ENCODE measurements around the gene FES. TPM values are rescaled to one million over a fixed set of nuclear protein-coding genes. Genes with fewer than 3 reads are reported as not detected.

The FES gene
- total RNA-seq, 2 experiments from 2014 or later = 3.2 to 3.3 TPM

DNA sequence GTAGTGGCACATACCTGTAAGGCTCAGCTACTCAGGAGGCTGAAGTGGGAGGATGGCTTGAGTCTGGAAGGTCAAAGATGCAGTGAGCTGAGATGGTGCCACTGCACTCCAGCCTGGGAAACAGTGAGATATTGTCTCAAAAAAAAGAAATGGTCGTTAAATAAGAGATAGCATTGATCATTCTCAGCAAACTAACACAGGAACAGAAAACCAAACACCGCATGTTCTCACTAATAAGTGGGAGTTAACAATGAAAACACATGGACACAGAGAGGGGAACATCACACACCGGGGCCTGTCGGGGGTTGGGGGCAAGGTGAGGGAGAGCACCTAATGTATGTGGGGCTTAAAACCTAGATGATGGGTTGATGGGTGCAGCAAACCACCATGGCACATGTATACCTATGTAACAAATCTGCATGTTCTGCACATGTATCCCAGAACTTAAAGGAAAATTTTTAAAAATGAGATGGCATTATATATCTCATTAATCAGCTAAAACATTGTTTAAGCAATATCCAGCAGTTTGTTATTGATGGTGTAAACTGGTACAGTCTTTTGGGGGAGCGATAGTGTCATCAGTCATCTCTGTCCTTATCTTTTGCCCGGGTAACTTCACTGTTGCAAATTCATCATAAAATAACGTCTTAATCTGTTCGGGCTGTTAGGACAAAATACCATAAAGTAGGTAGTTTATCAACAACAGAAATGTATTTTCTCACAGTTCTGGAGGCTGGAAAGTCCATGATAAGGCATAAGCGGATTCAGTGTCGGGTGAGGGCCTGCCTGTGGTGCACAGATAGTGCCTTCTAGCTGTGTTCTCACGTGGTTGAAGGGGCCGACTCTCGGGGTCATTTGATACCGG, 17.1 kb downstream of the FES start:
- Histone ChIP-seq H3K9me2 (ENCODE audit: insufficient read depth, low read length) (no peaks in the 10 kb centered on the region), H3K4me1 (ENCODE audit: insufficient read depth, low read length, poor library complexity, severe bottlenecking) (peaks cover 39% of the 10 kb centered on the region), H3K79me2 (ENCODE audit: insufficient read depth, low read depth, low read length) (no peaks in the 10 kb centered on the region), H2AFZ (ENCODE audit: low read length) (no peak overlapping the region), H3K9me3 (ENCODE audit: low read length) (no peaks in the 10 kb centered on the region), H3K4me2 (ENCODE audit: low read length) (peak overlapping the region; percentile 86), H3K4me3 (ENCODE audit: low read depth, low read length, poor library complexity, severe bottlenecking) (peak overlapping the region; percentile 69), H4K20me1 (ENCODE audit: insufficient read depth, low read length) (no peaks in the 10 kb centered on the region), H3K27ac (ENCODE audit: low read depth, low read length, poor library complexity, severe bottlenecking) (no peak overlapping the region), H3K36me3 (ENCODE audit: insufficient read depth, low read length) (no peaks in the 10 kb centered on the region)
- POLR2A ChIA-PET = interaction anchor here (0.6 to 4.5 kb wide), 4 partner anchors 15 to 141 kb away, joined by 3 to 24 read pairs (median 6); no protein-coding TSS in a partner anchor
- no TSS peak for BruUV-seq (replicated peaks)
- CTCF ChIA-PET (ENCODE audit: unreplicated experiment) = interaction anchor here (3.8 kb wide), 1 partner anchor 31 kb away, joined by 16 read pairs; the partner anchor contains the start of gene HDDC3
- intact Hi-C loops (cut with micrococcal nuclease; ENCODE audit: unreplicated experiment) = loop anchor here (1.0 kb wide), 1 partner anchor 30 kb away; no protein-coding TSS in a partner anchor
- no peak for TF ChIP-seq EZH2phosphoT487 (IDR thresholded peaks at IDR 0.05; ENCODE audit: borderline replicate concordance, low read depth, low read length)
- TF ChIP-seq, protein P1, sequence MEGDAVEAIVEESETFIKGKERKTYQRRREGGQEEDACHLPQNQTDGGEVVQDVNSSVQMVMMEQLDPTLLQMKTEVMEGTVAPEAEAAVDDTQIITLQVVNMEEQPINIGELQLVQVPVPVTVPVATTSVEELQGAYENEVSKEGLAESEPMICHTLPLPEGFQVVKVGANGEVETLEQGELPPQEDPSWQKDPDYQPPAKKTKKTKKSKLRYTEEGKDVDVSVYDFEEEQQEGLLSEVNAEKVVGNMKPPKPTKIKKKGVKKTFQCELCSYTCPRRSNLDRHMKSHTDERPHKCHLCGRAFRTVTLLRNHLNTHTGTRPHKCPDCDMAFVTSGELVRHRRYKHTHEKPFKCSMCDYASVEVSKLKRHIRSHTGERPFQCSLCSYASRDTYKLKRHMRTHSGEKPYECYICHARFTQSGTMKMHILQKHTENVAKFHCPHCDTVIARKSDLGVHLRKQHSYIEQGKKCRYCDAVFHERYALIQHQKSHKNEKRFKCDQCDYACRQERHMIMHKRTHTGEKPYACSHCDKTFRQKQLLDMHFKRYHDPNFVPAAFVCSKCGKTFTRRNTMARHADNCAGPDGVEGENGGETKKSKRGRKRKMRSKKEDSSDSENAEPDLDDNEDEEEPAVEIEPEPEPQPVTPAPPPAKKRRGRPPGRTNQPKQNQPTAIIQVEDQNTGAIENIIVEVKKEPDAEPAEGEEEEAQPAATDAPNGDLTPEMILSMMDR (conservative IDR thresholded peaks at IDR 0.05; ENCODE audit: low read length) = no peak
- DNase-seq (ENCODE audit: low spot score) = no peak

DNA sequence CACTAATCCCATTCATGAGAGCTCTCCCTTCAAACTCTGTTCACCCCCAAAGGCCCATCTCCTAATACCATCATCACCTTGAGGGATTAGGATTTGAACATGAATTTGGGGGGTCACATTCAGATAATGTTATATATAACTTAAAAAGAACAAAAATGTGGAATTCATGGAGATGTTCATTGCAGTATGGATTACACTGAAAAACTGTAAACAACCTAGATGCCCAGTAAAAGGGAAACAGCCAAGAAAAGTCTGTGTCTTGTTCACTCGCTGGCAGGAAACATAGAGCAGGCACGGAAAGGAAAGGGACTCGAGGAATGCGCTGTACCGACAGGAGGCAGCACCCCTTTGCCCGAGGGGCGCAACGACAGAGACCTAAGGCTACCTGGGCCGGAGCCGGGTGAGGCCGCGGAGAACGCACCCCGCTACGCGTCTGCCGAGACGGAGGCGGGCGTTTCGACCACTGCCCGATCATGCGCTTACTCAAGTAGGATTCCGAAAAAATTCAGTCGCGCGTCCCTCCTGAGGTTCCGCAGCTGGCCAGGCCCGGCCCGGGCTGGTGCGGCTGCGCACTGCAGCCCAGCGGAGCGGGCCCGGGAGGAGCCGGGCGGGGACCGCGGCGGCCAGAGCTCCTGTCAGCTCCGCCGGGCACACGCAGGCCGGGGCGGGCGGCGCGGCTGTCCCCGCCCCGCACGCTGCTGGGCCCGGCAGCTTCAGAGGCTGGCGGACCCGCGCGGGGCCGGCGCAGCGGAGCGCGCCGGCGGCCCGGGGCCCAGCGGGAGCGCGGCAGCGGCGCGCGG, 17.9 kb downstream of the FES start:
- no peaks in the 10 kb centered on the region for H3K79me2 ChIP-seq (ENCODE audit: insufficient read depth, low read depth, low read length)
- H3K4me2 ChIP-seq (ENCODE audit: low read length) = peak overlapping the region; percentile 86
- no peak overlapping the region; the same call in 1 of the 2 replicates for H2AFZ ChIP-seq (ENCODE audit: low read length)
- H3K9me2 ChIP-seq (ENCODE audit: insufficient read depth, low read length) = no peaks in the 10 kb centered on the region
- H4K20me1 ChIP-seq (ENCODE audit: insufficient read depth, low read length) = no peaks in the 10 kb centered on the region
- H3K36me3 ChIP-seq (ENCODE audit: insufficient read depth, low read length) = no peaks in the 10 kb centered on the region
- no TSS peak for BruUV-seq (replicated peaks)
- H3K4me1 ChIP-seq (ENCODE audit: insufficient read depth, low read length, poor library complexity, severe bottlenecking) = peaks cover 30% of the 10 kb centered on the region
- peak overlapping the region; percentile 69 for H3K4me3 ChIP-seq (ENCODE audit: low read depth, low read length, poor library complexity, severe bottlenecking)
- TF ChIP-seq EZH2phosphoT487 (IDR thresholded peaks at IDR 0.05; ENCODE audit: borderline replicate concordance, low read depth, low read length) = peak; percentile 79; the same call in 1 of the 2 replicates
- TF ChIP-seq, protein P1 (conservative IDR thresholded peaks at IDR 0.05; ENCODE audit: low read length) = peak; percentile 72
- no peak overlapping the region for H3K27ac ChIP-seq (ENCODE audit: low read depth, low read length, poor library complexity, severe bottlenecking)
- ChIA-PET CTCF (ENCODE audit: unreplicated experiment) (interaction anchor here (1.3 to 3.8 kb wide), 2 partner anchors 30 to 33 kb away, joined by 5 to 16 read pairs; partner anchors contain the start of genes HDDC3 and UNC45A), POLR2A (interaction anchor here (0.6 to 4.5 kb wide), 4 partner anchors 12 to 1935 kb away, joined by 3 to 24 read pairs (median 3); no protein-coding TSS in a partner anchor)
- peak; percentile 75 for DNase-seq (ENCODE audit: low spot score)
- H3K9me3 ChIP-seq (ENCODE audit: low read length) = no peaks in the 10 kb centered on the region
- intact Hi-C loops (cut with micrococcal nuclease; ENCODE audit: unreplicated experiment) = loop anchor here (1.0 kb wide), 1 partner anchor 29 kb away; no protein-coding TSS in a partner anchor

All from OCI-LY7 (cell line).